Measurements from ENCODE around the gene SLC41A2.

The SLC41A2 gene

GRCh38 chr12:104969343-104969742 is 11.3 kb upstream of the SLC41A2 start:
- H4K20me1 ChIP-seq (ENCODE audit: low read depth, low read length), result no peaks in the 10 kb centered on the region
- no peaks in the 10 kb centered on the region for H3K79me2 ChIP-seq (ENCODE audit: insufficient read depth, low read length)
- no peaks in the 10 kb centered on the region for H3F3A ChIP-seq (ENCODE audit: insufficient read depth)
- no peaks in the 10 kb centered on the region for H3K27me3 ChIP-seq (ENCODE audit: low read length)
- H3K9ac ChIP-seq (ENCODE audit: low read length), result no peak overlapping the region
- no peak overlapping the region for H2AFZ ChIP-seq (ENCODE audit: low read depth, low read length, severe bottlenecking)
- H3K9me2 ChIP-seq (replicated peaks; ENCODE audit: insufficient read depth, low read length), result no peaks in the 10 kb centered on the region
- no peak overlapping the region for H3K4me2 ChIP-seq (ENCODE audit: low read depth, low read length, poor library complexity, severe bottlenecking)
- no peak overlapping the region for H3K4me3 ChIP-seq (ENCODE audit: insufficient read depth, low read length, poor library complexity, severe bottlenecking)
- H3K9me3 ChIP-seq (ENCODE audit: insufficient read depth, low read length), result no peaks in the 10 kb centered on the region
- H3K36me3 ChIP-seq (ENCODE audit: low read length), result no peaks in the 10 kb centered on the region
- no peak overlapping the region for H3K27ac ChIP-seq (ENCODE audit: low read depth, low read length)
- no peak for TF ChIP-seq EZH2phosphoT487 (conservative IDR thresholded peaks at IDR 0.05; ENCODE audit: low read length)
- TF ChIP-seq, protein P1, sequence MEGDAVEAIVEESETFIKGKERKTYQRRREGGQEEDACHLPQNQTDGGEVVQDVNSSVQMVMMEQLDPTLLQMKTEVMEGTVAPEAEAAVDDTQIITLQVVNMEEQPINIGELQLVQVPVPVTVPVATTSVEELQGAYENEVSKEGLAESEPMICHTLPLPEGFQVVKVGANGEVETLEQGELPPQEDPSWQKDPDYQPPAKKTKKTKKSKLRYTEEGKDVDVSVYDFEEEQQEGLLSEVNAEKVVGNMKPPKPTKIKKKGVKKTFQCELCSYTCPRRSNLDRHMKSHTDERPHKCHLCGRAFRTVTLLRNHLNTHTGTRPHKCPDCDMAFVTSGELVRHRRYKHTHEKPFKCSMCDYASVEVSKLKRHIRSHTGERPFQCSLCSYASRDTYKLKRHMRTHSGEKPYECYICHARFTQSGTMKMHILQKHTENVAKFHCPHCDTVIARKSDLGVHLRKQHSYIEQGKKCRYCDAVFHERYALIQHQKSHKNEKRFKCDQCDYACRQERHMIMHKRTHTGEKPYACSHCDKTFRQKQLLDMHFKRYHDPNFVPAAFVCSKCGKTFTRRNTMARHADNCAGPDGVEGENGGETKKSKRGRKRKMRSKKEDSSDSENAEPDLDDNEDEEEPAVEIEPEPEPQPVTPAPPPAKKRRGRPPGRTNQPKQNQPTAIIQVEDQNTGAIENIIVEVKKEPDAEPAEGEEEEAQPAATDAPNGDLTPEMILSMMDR (IDR thresholded peaks at IDR 0.05; ENCODE audit: insufficient read depth, low read length, poor library complexity, severe bottlenecking), result no peak

DNA sequence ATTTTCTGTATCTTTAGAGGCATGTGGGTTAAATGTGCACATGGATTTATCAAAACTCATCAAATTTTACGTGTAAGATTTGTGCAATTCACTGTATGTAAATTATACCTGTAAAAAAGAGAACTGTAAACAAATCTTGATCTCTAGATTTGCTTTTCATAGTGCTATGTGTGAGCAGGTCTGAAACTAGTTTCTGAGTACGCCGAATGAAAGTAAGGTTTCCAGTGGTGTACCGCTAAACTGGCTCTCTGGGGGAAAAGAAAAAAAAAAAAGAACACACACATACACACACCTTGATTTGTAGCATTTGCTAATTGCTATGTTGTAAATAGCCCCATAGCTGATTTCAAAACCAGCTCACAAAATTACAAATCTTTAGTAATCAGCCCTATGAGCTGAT is 8.6 kb upstream of the SLC41A2 start:
- H3K9me3 ChIP-seq (ENCODE audit: insufficient read depth, low read length), result no peaks in the 10 kb centered on the region
- peak overlapping the region; percentile 11 for H3K4me2 ChIP-seq (ENCODE audit: low read depth, low read length, poor library complexity, severe bottlenecking)
- H3K36me3 ChIP-seq (ENCODE audit: low read length), result no peaks in the 10 kb centered on the region
- no peak overlapping the region for H3K27ac ChIP-seq (ENCODE audit: low read depth, low read length)
- H3F3A ChIP-seq (ENCODE audit: insufficient read depth), result no peaks in the 10 kb centered on the region
- no peak overlapping the region for H2AFZ ChIP-seq (ENCODE audit: low read depth, low read length, severe bottlenecking)
- H4K20me1 ChIP-seq (ENCODE audit: low read depth, low read length), result no peaks in the 10 kb centered on the region
- TF ChIP-seq EZH2phosphoT487 (conservative IDR thresholded peaks at IDR 0.05; ENCODE audit: low read length), result no peak
- TF ChIP-seq, protein P1 (IDR thresholded peaks at IDR 0.05; ENCODE audit: insufficient read depth, low read length, poor library complexity, severe bottlenecking), result no peak
- H3K79me2 ChIP-seq (ENCODE audit: insufficient read depth, low read length), result no peaks in the 10 kb centered on the region
- H3K9ac ChIP-seq (ENCODE audit: low read length), result no peak overlapping the region
- no peak overlapping the region for H3K4me3 ChIP-seq (ENCODE audit: insufficient read depth, low read length, poor library complexity, severe bottlenecking)
- H3K9me2 ChIP-seq (replicated peaks; ENCODE audit: insufficient read depth, low read length), result no peaks in the 10 kb centered on the region
- no peaks in the 10 kb centered on the region for H3K27me3 ChIP-seq (ENCODE audit: low read length)

DNA sequence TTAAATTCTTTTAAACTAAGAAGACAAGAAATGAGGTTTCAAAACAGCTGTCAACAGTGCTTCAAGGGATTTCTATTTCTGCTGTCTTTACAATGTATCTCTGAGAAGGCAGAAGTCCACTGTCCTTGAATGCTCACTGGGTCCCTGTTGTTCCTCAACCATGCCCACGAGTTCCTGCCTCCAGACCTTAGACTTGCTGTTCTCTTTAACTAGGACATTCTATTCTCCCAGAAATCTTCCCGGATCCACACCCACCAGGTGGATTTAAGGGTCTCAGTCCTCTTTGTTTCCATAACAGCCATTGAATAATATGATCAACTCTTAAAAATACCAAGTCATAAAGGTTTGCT is 6.7 kb upstream of the SLC41A2 start:
- no peaks in the 10 kb centered on the region for H3K9me2 ChIP-seq (replicated peaks; ENCODE audit: insufficient read depth, low read length)
- no peak overlapping the region for H3K4me2 ChIP-seq (ENCODE audit: low read depth, low read length, poor library complexity, severe bottlenecking)
- no peaks in the 10 kb centered on the region for H3F3A ChIP-seq (ENCODE audit: insufficient read depth)
- no peak overlapping the region for H3K4me3 ChIP-seq (ENCODE audit: insufficient read depth, low read length, poor library complexity, severe bottlenecking)
- H3K27me3 ChIP-seq (ENCODE audit: low read length), result no peaks in the 10 kb centered on the region
- no peak overlapping the region for H3K27ac ChIP-seq (ENCODE audit: low read depth, low read length)
- H2AFZ ChIP-seq (ENCODE audit: low read depth, low read length, severe bottlenecking), result no peak overlapping the region
- no peaks in the 10 kb centered on the region for H3K9me3 ChIP-seq (ENCODE audit: insufficient read depth, low read length)
- H4K20me1 ChIP-seq (ENCODE audit: low read depth, low read length), result no peaks in the 10 kb centered on the region
- no peaks in the 10 kb centered on the region for H3K79me2 ChIP-seq (ENCODE audit: insufficient read depth, low read length)
- TF ChIP-seq EZH2phosphoT487 (conservative IDR thresholded peaks at IDR 0.05; ENCODE audit: low read length), result no peak
- TF ChIP-seq, protein P1 (IDR thresholded peaks at IDR 0.05; ENCODE audit: insufficient read depth, low read length, poor library complexity, severe bottlenecking), result no peak
- H3K36me3 ChIP-seq (ENCODE audit: low read length), result no peaks in the 10 kb centered on the region
- H3K9ac ChIP-seq (ENCODE audit: low read length), result no peak overlapping the region

Measured in SU-DHL-6 (cell line).